Measurements from ENCODE around the gene DSN1.

DNA sequence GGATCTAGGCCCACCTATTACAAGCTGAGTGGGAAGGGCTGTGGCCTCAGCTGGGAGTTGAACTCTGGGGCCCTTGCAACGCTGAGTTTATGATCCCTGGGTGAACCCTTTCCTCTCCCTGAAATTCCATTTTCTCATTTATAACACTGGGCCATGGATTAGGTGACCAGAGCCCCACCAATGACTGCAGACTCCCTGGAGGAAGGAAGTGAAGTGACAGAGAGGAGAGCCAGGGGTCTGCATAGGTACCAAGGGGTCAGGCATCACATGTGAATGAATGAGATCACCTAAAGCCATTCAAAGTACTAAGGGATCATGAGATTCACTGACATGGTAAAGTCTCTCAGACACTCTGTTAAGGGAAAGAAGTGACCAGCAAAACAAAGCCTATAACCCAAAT lies 46.5 kb upstream of the DSN1 start:
- TF ChIP-seq JUNB (IDR thresholded peaks at IDR 0.05; ENCODE audit: unreplicated experiment) (no peak), POLR2AphosphoS5 (IDR thresholded peaks at IDR 0.05; ENCODE audit: low read depth) (no peak), EZH2 (IDR thresholded peaks at IDR 0.05; ENCODE audit: low read depth, unreplicated experiment) (no peak), CREB1 (CRISPR knock-in tag; IDR thresholded peaks at IDR 0.05; ENCODE audit: low read depth) (no peak), EZH2phosphoT487 (IDR thresholded peaks at IDR 0.05; ENCODE audit: unreplicated experiment) (no peak), ZNF114 (CRISPR knock-in tag; IDR thresholded peaks at IDR 0.05) (no peak)
- TF ChIP-seq, protein P1, sequence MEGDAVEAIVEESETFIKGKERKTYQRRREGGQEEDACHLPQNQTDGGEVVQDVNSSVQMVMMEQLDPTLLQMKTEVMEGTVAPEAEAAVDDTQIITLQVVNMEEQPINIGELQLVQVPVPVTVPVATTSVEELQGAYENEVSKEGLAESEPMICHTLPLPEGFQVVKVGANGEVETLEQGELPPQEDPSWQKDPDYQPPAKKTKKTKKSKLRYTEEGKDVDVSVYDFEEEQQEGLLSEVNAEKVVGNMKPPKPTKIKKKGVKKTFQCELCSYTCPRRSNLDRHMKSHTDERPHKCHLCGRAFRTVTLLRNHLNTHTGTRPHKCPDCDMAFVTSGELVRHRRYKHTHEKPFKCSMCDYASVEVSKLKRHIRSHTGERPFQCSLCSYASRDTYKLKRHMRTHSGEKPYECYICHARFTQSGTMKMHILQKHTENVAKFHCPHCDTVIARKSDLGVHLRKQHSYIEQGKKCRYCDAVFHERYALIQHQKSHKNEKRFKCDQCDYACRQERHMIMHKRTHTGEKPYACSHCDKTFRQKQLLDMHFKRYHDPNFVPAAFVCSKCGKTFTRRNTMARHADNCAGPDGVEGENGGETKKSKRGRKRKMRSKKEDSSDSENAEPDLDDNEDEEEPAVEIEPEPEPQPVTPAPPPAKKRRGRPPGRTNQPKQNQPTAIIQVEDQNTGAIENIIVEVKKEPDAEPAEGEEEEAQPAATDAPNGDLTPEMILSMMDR (conservative IDR thresholded peaks at IDR 0.05; ENCODE audit: low read depth in 2 of 2), result no peak
- TF ChIP-seq, protein P2, sequence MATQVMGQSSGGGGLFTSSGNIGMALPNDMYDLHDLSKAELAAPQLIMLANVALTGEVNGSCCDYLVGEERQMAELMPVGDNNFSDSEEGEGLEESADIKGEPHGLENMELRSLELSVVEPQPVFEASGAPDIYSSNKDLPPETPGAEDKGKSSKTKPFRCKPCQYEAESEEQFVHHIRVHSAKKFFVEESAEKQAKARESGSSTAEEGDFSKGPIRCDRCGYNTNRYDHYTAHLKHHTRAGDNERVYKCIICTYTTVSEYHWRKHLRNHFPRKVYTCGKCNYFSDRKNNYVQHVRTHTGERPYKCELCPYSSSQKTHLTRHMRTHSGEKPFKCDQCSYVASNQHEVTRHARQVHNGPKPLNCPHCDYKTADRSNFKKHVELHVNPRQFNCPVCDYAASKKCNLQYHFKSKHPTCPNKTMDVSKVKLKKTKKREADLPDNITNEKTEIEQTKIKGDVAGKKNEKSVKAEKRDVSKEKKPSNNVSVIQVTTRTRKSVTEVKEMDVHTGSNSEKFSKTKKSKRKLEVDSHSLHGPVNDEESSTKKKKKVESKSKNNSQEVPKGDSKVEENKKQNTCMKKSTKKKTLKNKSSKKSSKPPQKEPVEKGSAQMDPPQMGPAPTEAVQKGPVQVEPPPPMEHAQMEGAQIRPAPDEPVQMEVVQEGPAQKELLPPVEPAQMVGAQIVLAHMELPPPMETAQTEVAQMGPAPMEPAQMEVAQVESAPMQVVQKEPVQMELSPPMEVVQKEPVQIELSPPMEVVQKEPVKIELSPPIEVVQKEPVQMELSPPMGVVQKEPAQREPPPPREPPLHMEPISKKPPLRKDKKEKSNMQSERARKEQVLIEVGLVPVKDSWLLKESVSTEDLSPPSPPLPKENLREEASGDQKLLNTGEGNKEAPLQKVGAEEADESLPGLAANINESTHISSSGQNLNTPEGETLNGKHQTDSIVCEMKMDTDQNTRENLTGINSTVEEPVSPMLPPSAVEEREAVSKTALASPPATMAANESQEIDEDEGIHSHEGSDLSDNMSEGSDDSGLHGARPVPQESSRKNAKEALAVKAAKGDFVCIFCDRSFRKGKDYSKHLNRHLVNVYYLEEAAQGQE (IDR thresholded peaks at IDR 0.05; ENCODE audit: unreplicated experiment), result no peak
- TF ChIP-seq, protein P3, sequence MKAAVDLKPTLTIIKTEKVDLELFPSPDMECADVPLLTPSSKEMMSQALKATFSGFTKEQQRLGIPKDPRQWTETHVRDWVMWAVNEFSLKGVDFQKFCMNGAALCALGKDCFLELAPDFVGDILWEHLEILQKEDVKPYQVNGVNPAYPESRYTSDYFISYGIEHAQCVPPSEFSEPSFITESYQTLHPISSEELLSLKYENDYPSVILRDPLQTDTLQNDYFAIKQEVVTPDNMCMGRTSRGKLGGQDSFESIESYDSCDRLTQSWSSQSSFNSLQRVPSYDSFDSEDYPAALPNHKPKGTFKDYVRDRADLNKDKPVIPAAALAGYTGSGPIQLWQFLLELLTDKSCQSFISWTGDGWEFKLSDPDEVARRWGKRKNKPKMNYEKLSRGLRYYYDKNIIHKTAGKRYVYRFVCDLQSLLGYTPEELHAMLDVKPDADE (IDR thresholded peaks at IDR 0.05), result no peak
